Suprapubic skin (tissue), 4 donors: Measurements from ENCODE around the gene IL1RAP. TPM values are rescaled to one million over a fixed set of nuclear protein-coding genes. Genes with fewer than 3 reads are reported as not detected.

Experiments
- DNase-seq, 2 donors: peaks; one replicate each; pipeline ENCODE4 v3.0.0-alpha.2; 2019; ENCODE audit warnings: low spot score in 2 of 2
- H3K27ac ChIP-seq: fragments of 200-600 bp; sonication (generic); one replicate; pipeline ENCODE4 v1.5.1; 2019
- H3K27me3 ChIP-seq: fragments of 200-600 bp; sonication (generic); one replicate; pipeline ENCODE4 v1.5.1; 2019
- H3K36me3 ChIP-seq: fragments of 200-600 bp; sonication (generic); one replicate; pipeline ENCODE4 v1.5.1; 2019
- H3K4me1 ChIP-seq: fragments of 200-600 bp; sonication (generic); one replicate; pipeline ENCODE4 v1.5.1; 2019
- H3K4me3 ChIP-seq: fragments of 200-600 bp; sonication (generic); one replicate; pipeline ENCODE4 v1.5.1; 2019; ENCODE audit warnings: mild to moderate bottlenecking
- H3K9me3 ChIP-seq: fragments of 200-600 bp; sonication (generic); one replicate; pipeline ENCODE4 v1.5.1; 2019
- CTCF ChIP-seq, 2 donors: fragments of 200-600 bp in 1 of 2; fragments of 450-650 bp in 1 of 2; sonication (generic) in 1 of 2; IDR thresholded peaks; one replicate each; pipeline ENCODE4 v1.5.1; 2016 to 2019; ENCODE audit warnings: antibody characterized with exemption in 2 of 2, mild to moderate bottlenecking in 1 of 2, moderate library complexity in 1 of 2
- EP300 ChIP-seq: sonication (generic); formaldehyde crosslinking; IDR thresholded peaks from one replicate; pipeline ENCODE4 v1.6.1; 2017; ENCODE audit warnings: antibody characterized with exemption
- POLR2A ChIP-seq, 2 donors: fragments of 450-650 bp; IDR thresholded peaks; one replicate each; pipeline ENCODE4 v1.6.1; 2017; ENCODE audit warnings: antibody characterized with exemption in 2 of 2, mild to moderate bottlenecking in 2 of 2, moderate library complexity in 2 of 2
- POLR2AphosphoS5 ChIP-seq, 3 donors: sonication (generic); formaldehyde crosslinking; IDR thresholded peaks; one replicate each; pipeline ENCODE4 v1.6.1; 2017; ENCODE audit warnings: antibody characterized with exemption in 3 of 3
- WGBS: methylation state at CpG from one replicate; pipeline ENCODE4 v1.1.5; 2018; 5-methylcytosine and 5-hydroxymethylcytosine counted together
- total RNA-seq, 4 donors: library from RNA; depleted of rRNA; stranded (reverse); fragments of >200 nt; gene quantifications; one replicate each; pipeline ENCODE4 v1.1.0, GENCODE V29; 2016

IL1RAP gene
- total RNA-seq, 4 donors from 2014 or later, result 27.5 to 44.0 (median 29.5) TPM

GRCh38 chr3:190607021-190607420 lies 93.1 kb downstream of the IL1RAP start:
- no peak for TF ChIP-seq POLR2A (IDR thresholded peaks at IDR 0.05)
- no peak for TF ChIP-seq EP300
- no peak for TF ChIP-seq CTCF (IDR thresholded peaks at IDR 0.05)
- TF ChIP-seq POLR2AphosphoS5 (IDR thresholded peaks at IDR 0.05), result no peak
- 84% methylated on average over 2 of the region's 2 CpGs for WGBS
- no peaks in the 10 kb centered on the region for H3K27me3 ChIP-seq
- no peak overlapping the region for H3K27ac ChIP-seq
- no peak for DNase-seq
- H3K4me3 ChIP-seq, result no peak overlapping the region
- no peaks in the 10 kb centered on the region for H3K4me1 ChIP-seq
- peaks cover 24% of the 10 kb centered on the region for H3K36me3 ChIP-seq
- no peaks in the 10 kb centered on the region for H3K9me3 ChIP-seq

- WGBS, result 87% methylated on average over 4 of the region's 4 CpGs
- Histone ChIP-seq H3K36me3 (peaks cover 20% of the 10 kb centered on the region), H3K27me3 (no peaks in the 10 kb centered on the region), H3K4me3 (no peak overlapping the region), H3K9me3 (no peaks in the 10 kb centered on the region), H3K4me1 (no peaks in the 10 kb centered on the region), H3K27ac (no peak overlapping the region)
- no peak for TF ChIP-seq POLR2A (IDR thresholded peaks at IDR 0.05)
- TF ChIP-seq CTCF (IDR thresholded peaks at IDR 0.05), result no peak
- no peak for TF ChIP-seq EP300
- no peak for TF ChIP-seq POLR2AphosphoS5 (IDR thresholded peaks at IDR 0.05)
- DNase-seq, result no peak
Measured at GRCh38 chr3:190608850-190609589, 95.1 kb downstream of the IL1RAP start.

- no peak for DNase-seq
- no peak overlapping the region for H3K27ac ChIP-seq
- H3K4me3 ChIP-seq, result no peak overlapping the region
- 70% methylated on average over 11 of the region's 11 CpGs for WGBS
- no peaks in the 10 kb centered on the region for H3K9me3 ChIP-seq
- no peaks in the 10 kb centered on the region for H3K4me1 ChIP-seq
- no peaks in the 10 kb centered on the region for H3K36me3 ChIP-seq
- TF ChIP-seq POLR2AphosphoS5 (IDR thresholded peaks at IDR 0.05), result no peak
- no peak for TF ChIP-seq CTCF (IDR thresholded peaks at IDR 0.05)
- no peak for TF ChIP-seq EP300
- no peaks in the 10 kb centered on the region for H3K27me3 ChIP-seq
Measured at GRCh38 chr3:190614226-190615059, 100.6 kb downstream of the IL1RAP start.

GRCh38 chr3:190615060-190615384 lies 101.1 kb downstream of the IL1RAP start:
- H3K4me1 ChIP-seq, result no peaks in the 10 kb centered on the region
- no peak for DNase-seq
- no peak for TF ChIP-seq POLR2A (IDR thresholded peaks at IDR 0.05)
- no peak for TF ChIP-seq EP300
- TF ChIP-seq CTCF (IDR thresholded peaks at IDR 0.05), result no peak
- no peak for TF ChIP-seq POLR2AphosphoS5 (IDR thresholded peaks at IDR 0.05)
- no peak overlapping the region for H3K4me3 ChIP-seq
- no peak overlapping the region for H3K27ac ChIP-seq
- WGBS, result 97% methylated on average over 1 of the region's 1 CpG
- H3K9me3 ChIP-seq, result no peaks in the 10 kb centered on the region
- H3K27me3 ChIP-seq, result no peaks in the 10 kb centered on the region
- no peaks in the 10 kb centered on the region for H3K36me3 ChIP-seq

- WGBS, result 62% methylated on average over 1 of the region's 1 CpG
- no peak overlapping the region for H3K27ac ChIP-seq
- no peaks in the 10 kb centered on the region for H3K27me3 ChIP-seq
- TF ChIP-seq POLR2A (IDR thresholded peaks at IDR 0.05) (no peak), CTCF (IDR thresholded peaks at IDR 0.05) (no peak), EP300 (no peak)
- no peak for DNase-seq
- no peaks in the 10 kb centered on the region for H3K4me1 ChIP-seq
- H3K36me3 ChIP-seq, result no peaks in the 10 kb centered on the region
- no peak overlapping the region for H3K4me3 ChIP-seq
- no peaks in the 10 kb centered on the region for H3K9me3 ChIP-seq
Measured at GRCh38 chr3:190615607-190616006, 101.7 kb downstream of the IL1RAP start.
